CD4-positive, alpha-beta T cell treated with Interleukin-6 at 100 ng/mL for 8 hours (primary cell): Measurements from ENCODE around the gene MAP2.

Experiments used
- DNase-seq: peaks from one replicate; pipeline ENCODE4 v3.0.0-alpha.2; 2020; ENCODE audit warnings: mixed read lengths, low spot score

MAP2 gene

DNA sequence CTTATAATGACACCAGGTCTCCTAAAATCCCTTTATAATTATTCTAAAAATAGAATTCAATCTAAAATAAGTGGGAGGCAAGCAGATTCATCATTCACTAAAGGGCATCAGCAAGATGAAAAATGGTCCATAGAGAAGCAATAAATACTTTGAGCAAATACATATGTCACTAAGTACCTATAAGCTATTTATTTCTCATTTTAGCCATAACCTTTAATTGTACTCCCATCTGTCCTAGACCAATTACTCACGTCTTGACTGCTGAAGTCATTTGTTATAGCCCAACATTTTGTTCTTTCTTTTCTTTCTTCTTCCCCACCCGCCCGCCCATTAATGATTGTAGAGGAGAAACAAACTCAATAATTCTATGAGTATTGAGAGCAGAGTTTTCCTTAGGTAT, 105.7 kb downstream of the MAP2 start:
- DNase-seq: no peak

DNA sequence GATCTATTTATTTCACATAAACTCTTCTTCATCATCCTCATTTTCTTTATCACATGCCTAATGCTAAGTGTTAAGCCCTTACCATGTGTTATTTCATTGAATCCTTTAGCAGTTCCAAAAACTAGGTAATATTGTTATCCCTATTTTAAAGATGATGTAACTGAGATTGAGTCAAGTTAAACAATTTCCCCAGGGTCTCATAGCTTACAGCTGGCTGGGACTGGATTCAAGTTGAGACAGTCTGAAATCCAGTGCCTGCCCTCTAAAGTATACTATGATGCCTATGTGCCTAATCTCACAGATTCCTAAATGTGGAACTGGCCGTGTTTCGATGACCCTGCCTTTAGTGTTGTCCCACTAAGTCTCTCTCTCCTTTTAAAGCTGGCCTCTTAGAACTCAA, 108.5 kb downstream of the MAP2 start:
- no peak for DNase-seq

GRCh38 chr2:209533391-209533790, 109.5 kb downstream of the MAP2 start:
- DNase-seq: no peak

DNA sequence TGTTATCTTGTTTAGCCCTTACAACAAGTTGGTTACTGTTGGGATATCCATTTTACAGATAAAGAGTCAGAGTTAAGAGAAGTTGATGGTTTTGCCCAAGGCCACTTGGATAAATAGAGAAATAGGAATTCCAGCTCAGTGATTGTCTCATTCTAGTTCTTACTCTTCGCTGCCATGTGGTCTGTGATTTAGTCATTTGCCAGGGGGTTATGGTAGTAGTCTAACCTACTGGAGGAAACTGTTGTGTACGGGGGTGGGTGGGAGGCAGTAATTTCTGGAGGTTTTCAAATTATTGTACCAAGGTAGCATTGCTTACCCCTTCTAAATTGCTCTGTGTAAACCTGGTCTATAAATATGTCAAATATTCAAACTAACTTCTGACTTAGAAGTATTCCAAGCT, 110.4 kb downstream of the MAP2 start:
- DNase-seq: no peak

- DNase-seq: no peak
These were observed 112.5 kb downstream of the MAP2 start for GRCh38 chr2:209536363-209536762.

GRCh38 chr2:209547726-209548125, 123.9 kb downstream of the MAP2 start:
- no peak for DNase-seq

GRCh38 chr2:209549589-209549988, 125.7 kb downstream of the MAP2 start:
- no peak for DNase-seq

DNA sequence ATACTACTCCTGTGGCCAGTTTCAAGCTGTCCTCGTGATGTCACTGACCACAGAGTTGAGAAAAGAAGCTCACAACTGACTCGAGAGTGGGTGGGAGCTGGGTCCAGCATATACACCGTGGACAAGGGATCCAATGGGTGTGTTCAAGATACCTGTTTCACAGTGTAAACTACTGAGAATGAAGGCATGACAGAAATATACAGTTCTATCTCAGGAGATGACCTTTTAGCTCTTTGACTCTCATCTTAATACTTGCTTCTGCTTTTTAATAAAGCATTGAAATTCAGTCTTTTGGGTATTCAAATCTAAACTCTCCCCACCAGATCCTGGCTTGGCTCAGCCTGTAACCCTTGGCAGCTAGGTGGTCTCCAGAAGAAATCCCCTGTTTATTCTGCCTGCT, 130.1 kb downstream of the MAP2 start:
- no peak for DNase-seq

DNA sequence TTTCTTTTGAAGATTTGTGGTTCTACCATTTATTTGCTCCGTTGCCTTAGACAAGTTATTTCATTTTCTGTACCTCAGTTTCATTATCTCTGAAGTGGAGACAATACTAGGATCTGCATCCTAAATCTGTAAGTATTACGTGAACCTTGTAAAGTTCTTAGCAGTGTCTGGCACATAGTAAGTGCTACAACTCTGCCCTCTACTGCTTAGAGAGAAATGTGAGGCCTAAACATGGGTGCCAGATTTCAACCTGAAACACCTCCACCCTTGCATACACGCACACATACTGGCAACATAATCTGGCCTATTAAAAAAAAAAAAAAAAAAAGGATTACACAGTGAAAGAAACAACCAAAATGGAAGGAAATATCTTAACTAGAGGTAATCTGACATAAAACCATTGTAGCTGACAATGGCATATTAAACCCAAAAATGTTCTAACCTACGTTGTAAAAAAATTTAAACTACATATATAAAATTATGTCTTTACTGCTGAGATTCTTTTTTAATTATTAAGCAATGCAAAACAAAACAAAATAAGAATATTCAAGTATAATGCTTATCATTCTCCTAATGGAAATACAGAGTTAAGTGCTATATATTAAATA, 132.6 kb downstream of the MAP2 start:
- no peak for DNase-seq

GRCh38 chr2:209560911-209561310, 137.1 kb downstream of the MAP2 start:
- no peak for DNase-seq

- DNase-seq: no peak
These were observed 139.6 kb downstream of the MAP2 start for GRCh38 chr2:209563453-209563852.

DNA sequence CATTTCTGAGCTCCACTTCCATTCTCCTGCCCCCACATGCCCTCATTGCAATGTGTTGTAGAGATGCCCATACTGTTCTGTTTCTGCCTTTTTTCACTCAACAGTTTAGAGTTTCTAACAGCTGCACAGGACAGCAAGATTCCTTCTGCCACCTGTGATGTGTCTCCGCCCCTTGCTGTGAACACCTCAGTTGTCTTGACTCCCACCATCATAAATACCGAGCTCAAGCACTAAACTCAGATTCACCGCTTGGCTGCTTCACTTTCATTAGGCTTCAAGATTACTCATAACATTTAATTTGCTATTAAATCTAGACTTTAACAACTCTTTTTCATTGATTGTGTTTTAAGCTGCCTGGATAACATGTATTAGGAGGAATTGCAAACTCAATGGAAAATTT, 141.0 kb downstream of the MAP2 start:
- no peak for DNase-seq

GRCh38 chr2:209565896-209566582, 142.2 kb downstream of the MAP2 start:
- no peak for DNase-seq

DNA sequence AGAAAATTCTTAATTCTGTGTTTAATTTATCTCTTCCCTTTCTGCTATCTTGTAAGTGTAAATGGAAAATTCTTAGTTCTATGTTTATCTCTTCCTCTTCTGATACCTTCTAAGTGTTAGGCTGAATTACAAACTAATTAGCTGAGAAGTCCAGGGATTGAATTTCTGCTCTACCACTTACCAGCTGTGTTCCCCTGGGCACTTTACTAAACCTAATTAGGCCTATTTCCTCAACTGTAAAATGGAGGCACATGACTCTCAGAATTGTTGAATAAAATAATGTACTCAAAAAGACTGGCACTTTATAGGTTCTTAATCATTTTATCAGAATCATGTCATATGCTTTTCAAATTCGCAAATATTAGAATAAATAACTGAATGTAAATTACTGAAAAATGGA, 146.3 kb downstream of the MAP2 start:
- DNase-seq: no peak

DNA sequence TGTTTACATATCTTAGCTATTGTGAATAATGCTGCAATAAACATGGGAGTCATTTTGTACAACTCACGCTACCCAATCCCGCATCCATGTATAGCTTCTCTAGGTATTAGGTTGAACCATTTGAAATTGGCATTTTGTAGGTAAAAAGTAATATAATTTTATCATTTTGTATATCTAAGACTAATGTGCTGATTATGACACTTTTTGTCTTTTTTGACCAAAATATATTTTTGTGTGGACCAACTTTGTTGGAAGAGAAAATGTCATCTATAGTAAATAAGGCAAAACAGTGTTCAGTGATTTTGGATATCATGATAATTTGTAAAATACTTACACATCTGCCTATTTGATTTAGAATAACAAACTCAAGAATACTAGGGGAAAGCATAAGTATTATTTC, 150.7 kb downstream of the MAP2 start:
- no peak for DNase-seq

GRCh38 chr2:209577376-209578357, 153.8 kb downstream of the MAP2 start:
- DNase-seq: no peak

GRCh38 chr2:209578394-209579001, 154.7 kb downstream of the MAP2 start:
- no peak for DNase-seq

DNA sequence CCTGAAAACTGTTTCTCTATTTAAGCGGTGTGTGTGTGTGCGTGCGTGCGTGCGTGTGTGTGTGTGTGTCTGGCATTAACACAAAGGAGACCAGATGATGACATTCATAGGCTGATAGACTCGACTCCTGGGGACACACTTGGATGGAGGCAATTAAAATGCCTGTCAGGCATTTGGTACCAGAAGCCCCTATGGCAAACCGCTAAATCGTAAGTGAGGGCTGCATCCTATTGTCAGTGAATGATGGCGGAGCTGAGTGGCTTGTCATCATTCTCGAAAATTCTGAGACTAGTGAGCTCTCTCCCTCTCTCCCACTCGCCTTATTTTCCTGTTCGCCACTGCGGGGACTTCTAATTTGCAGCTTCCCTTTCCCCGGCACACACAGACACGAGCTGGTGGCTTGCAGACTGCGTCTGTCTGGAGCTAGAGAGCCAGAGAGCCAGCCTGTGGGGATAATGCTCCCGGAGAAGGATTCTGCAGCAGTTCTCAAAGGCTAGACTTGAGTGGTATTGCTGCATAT, 155.4 kb downstream of the MAP2 start:
- no peak for DNase-seq

GRCh38 chr2:209581040-209581439, 157.2 kb downstream of the MAP2 start:
- no peak for DNase-seq

DNA sequence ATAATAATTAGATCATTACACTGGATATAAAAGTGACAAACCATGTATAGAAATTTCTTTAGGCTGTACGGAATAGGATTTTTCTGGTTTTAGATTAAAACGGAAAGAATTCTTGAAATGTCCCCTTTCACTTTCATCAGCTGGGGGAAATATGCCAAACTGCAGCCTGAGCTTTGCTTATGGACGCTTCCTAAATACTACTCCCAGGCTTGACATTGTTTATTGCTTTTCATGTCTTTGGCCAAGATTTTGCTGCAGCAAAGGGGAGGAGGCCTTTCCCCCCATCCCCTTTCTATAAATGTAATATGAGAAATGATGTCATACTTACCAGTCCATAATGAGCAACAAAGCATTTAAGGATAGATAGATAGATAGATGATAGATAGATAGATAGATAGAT, 158.4 kb downstream of the MAP2 start:
- DNase-seq: no peak

DNA sequence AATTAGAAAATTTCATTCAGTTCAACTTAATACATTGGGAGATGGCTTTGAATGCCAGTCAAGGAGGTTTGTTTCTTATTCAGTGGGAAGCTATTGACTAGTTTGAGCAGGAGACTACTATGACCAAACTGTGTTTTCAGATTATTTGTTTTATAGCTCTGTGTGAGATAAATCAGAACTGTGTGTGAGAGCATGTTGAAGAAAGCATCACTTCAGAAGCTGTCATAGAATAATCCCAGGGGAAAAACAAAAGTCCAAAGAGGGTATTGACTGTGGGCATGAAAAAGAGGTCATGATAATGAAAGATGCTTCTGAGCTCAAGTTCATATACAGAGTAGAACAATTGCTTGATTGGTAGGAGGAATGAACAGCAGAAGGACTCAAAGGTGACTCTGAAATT, 160.6 kb downstream of the MAP2 start:
- no peak for DNase-seq

DNA sequence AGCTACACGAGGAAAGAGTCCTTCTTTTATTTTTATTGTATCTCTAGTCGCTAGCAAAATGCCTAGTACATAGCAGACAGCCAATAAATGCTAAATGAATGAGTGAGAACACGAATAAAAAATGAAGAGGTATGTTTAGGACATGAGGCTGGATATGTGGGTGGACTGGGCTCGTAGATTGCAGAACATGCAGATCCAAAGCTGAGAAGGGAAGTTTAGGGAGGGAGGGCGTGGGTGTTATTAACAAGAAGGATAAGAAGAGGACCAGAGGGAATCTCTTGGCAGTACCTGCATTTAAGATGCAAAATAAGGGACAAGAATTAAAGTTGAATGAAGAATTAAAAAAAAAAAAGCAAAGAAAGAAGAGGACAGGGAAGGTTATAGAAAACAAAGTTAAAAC, 161.1 kb downstream of the MAP2 start:
- DNase-seq: no peak
